MM.1S (cell line): ENCODE results near the gene FBXW2.

Experiments used
- DNase-seq: peaks from one replicate; pipeline ENCODE4 v3.0.0-alpha.2; 2015
- H2AFZ ChIP-seq: fragments of 300-600 bp; sonication (generic); 2 replicates; pipeline ENCODE4 v1.6.0; 2016; ENCODE audit warnings: antibody characterized with exemption, low read length
- H3F3A ChIP-seq: fragments of 300-600 bp; sonication (generic); 2 replicates; pipeline ENCODE4 v1.6.1; 2016; ENCODE audit warnings: mild to moderate bottlenecking, antibody characterized with exemption, low read length, moderate library complexity, mixed read lengths; ENCODE audit not compliant: insufficient read depth
- H3K27ac ChIP-seq: fragments of 300-600 bp; sonication (generic); 2 replicates; pipeline ENCODE4 v1.5.1; 2016; ENCODE audit warnings: mild to moderate bottlenecking, low read length
- H3K27me3 ChIP-seq: fragments of 300-600 bp; sonication (generic); replicated peaks from 2 replicates; pipeline ENCODE4 v1.6.0; 2016; ENCODE audit warnings: low read length; ENCODE audit not compliant: insufficient read depth
- H3K36me3 ChIP-seq: fragments of 300-600 bp; sonication (generic); replicated peaks from 2 replicates; pipeline ENCODE4 v1.6.1; 2016; ENCODE audit warnings: mild to moderate bottlenecking, low read length, mixed read lengths; ENCODE audit not compliant: insufficient read depth
- H3K4me1 ChIP-seq: fragments of 300-600 bp; sonication (generic); 2 replicates; pipeline ENCODE4 v1.6.1; 2016; ENCODE audit warnings: low read length, mixed read lengths
- H3K4me2 ChIP-seq: fragments of 300-600 bp; sonication (generic); 2 replicates; pipeline ENCODE4 v1.6.0; 2016; ENCODE audit warnings: low read depth, low read length
- H3K4me3 ChIP-seq: fragments of 300-600 bp; sonication (generic); 2 replicates; pipeline ENCODE4 v1.5.1; 2016; ENCODE audit warnings: low read length, mixed read lengths
- H3K79me2 ChIP-seq: fragments of 300-600 bp; sonication (generic); 2 replicates; pipeline ENCODE4 v1.6.1; 2016; ENCODE audit warnings: mixed run types, low read length, mixed read lengths
- H3K9ac ChIP-seq: fragments of 300-600 bp; sonication (generic); 2 replicates; pipeline ENCODE4 v1.6.1; 2016; ENCODE audit warnings: low read length, mixed read lengths
- H3K9me2 ChIP-seq: fragments of 300-600 bp; sonication (generic); replicated peaks from 2 replicates; pipeline ENCODE4 v1.6.1; 2016; ENCODE audit warnings: mild to moderate bottlenecking, low read length, mixed read lengths; ENCODE audit not compliant: insufficient read depth
- H3K9me3 ChIP-seq: fragments of 300-600 bp; sonication (generic); replicated peaks from 2 replicates; pipeline ENCODE4 v1.6.1; 2016; ENCODE audit warnings: mild to moderate bottlenecking, low read length, mixed read lengths; ENCODE audit not compliant: insufficient read depth
- H4K20me1 ChIP-seq: fragments of 300-600 bp; sonication (generic); 2 replicates; pipeline ENCODE4 v1.6.1; 2016; ENCODE audit warnings: mild to moderate bottlenecking, low read length, moderate library complexity, mixed read lengths; ENCODE audit not compliant: insufficient read depth
- CTCF ChIP-seq: fragments of 300-600 bp; sonication (generic); IDR thresholded peaks from 2 replicates; pipeline ENCODE4 v1.5.1; 2016; ENCODE audit warnings: antibody characterized with exemption, low read length, mixed read lengths
- EZH2 ChIP-seq: fragments of 300-600 bp; sonication (generic); optimal IDR thresholded peaks from 2 replicates; pipeline ENCODE3; 2017; ENCODE audit warnings: low read depth, mild to moderate bottlenecking, antibody characterized with exemption, low read length, mixed read lengths
- EZH2phosphoT487 ChIP-seq: fragments of 300-600 bp; sonication (generic); IDR thresholded peaks from 2 replicates; pipeline ENCODE4 v1.6.1; 2018; ENCODE audit warnings: antibody characterized with exemption, low read length

Gene FBXW2

GRCh38 chr9:120737416-120738165, 55.6 kb downstream of the FBXW2 start:
- H2AFZ ChIP-seq: no peak overlapping the region
- H3K9me2 ChIP-seq: no peaks in the 10 kb centered on the region
- H3K27ac ChIP-seq: no peak overlapping the region
- no peak overlapping the region for H3K9ac ChIP-seq
- H4K20me1 ChIP-seq: no peaks in the 10 kb centered on the region
- H3K36me3 ChIP-seq: no peaks in the 10 kb centered on the region
- no peak overlapping the region for H3K4me3 ChIP-seq
- H3K79me2 ChIP-seq: no peaks in the 10 kb centered on the region
- H3K9me3 ChIP-seq: no peaks in the 10 kb centered on the region
- no peak for TF ChIP-seq EZH2
- no peaks in the 10 kb centered on the region for H3F3A ChIP-seq
- DNase-seq: no peak
- H3K4me2 ChIP-seq: no peak overlapping the region
- H3K4me1 ChIP-seq: no peaks in the 10 kb centered on the region
- no peaks in the 10 kb centered on the region for H3K27me3 ChIP-seq

DNA sequence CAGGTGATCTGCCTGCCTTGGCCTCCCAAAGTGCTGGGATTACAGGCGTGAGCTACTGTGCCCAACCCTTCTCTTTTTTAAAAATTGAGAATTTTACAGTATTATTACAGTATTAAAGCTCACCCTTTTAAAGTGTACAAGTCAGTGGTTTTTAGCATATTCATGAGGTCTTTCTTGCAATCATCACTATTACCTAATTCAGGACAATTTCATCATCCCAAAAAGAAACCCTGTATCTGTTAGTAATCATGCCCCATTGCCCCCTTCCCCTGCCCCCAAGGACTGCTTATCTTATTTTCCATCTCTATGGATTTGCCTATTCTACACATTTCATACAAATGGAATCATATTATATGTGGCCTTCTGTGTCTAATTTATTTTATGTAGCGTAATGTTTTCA, 56.3 kb downstream of the FBXW2 start:
- Histone ChIP-seq H3K4me2 (no peak overlapping the region), H3F3A (no peaks in the 10 kb centered on the region), H3K9ac (no peak overlapping the region), H3K27me3 (no peaks in the 10 kb centered on the region), H3K79me2 (no peaks in the 10 kb centered on the region), H3K27ac (no peak overlapping the region), H3K4me1 (no peaks in the 10 kb centered on the region), H3K36me3 (no peaks in the 10 kb centered on the region), H2AFZ (no peak overlapping the region), H3K9me3 (no peaks in the 10 kb centered on the region), H4K20me1 (no peaks in the 10 kb centered on the region), H3K4me3 (no peak overlapping the region), H3K9me2 (no peaks in the 10 kb centered on the region)
- TF ChIP-seq CTCF (no peak), EZH2 (no peak), EZH2phosphoT487 (no peak)
- no peak for DNase-seq

DNA sequence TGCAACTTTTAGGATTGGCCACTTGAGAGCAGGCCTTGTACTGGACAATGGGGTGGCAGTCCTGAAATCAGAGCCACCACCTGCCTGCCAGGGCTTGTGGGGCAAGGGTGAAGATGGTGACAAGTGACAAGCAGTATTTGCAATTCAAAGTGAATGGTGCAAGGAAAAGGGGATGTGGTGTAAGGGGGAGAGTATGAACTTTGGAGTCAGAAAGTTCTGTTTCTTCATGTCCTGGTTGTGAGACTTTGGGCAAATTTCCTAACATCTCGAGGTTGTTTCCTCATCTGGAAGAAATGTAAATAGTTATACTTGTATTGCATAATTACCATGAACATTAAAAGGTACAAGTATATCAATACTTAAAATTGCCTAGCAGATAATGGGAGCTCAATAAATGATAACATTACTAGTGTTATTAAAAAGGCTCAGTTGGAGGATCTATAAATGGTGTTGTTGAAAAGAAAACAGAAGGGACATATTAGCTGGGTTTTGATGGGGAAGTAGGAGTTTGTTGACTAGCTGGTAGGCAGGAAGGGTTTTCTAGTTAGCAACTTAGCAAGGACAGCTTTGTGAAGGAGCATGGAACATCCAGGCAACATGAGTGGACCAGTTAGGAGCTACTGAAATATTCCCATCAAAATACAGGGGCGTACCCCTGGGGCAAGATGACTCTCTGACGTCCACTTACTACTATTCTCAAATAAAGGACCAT, 57.6 kb downstream of the FBXW2 start:
- no peaks in the 10 kb centered on the region for H3K9me2 ChIP-seq
- H2AFZ ChIP-seq: no peak overlapping the region
- H3K4me2 ChIP-seq: no peak overlapping the region
- no peaks in the 10 kb centered on the region for H3K4me1 ChIP-seq
- H3K27me3 ChIP-seq: no peaks in the 10 kb centered on the region
- H3K27ac ChIP-seq: no peak overlapping the region
- H3K9ac ChIP-seq: no peak overlapping the region
- DNase-seq: no peak
- TF ChIP-seq CTCF (no peak), EZH2phosphoT487 (no peak), EZH2 (no peak)
- no peaks in the 10 kb centered on the region for H3K79me2 ChIP-seq
- no peaks in the 10 kb centered on the region for H3K9me3 ChIP-seq
- H3K4me3 ChIP-seq: no peak overlapping the region
- H3F3A ChIP-seq: no peaks in the 10 kb centered on the region
- H4K20me1 ChIP-seq: no peaks in the 10 kb centered on the region
- H3K36me3 ChIP-seq: no peaks in the 10 kb centered on the region
